Mesothelial cell of epicardium (in vitro differentiated cells): ENCODE results near the gene FBXL14. TPM values are rescaled to one million over a fixed set of nuclear protein-coding genes. Genes with fewer than 3 reads are reported as not detected.

Experiments used
- DNase-seq, 2 experiments: peaks; one replicate each; pipeline ENCODE4 v3.0.0; 2021; ENCODE audit warnings: low spot score in 2 of 2; ENCODE audit not compliant: unreplicated experiment in 2 of 2
- H3K27ac Mint-ChIP-seq: 2 replicates; pipeline ENCODE4 v1.8.0; 2021; ENCODE audit warnings: mixed read lengths
- H3K27me3 Mint-ChIP-seq: 2 replicates; pipeline ENCODE4 v1.8.0; 2021; ENCODE audit warnings: low read depth, mixed read lengths
- H3K36me3 Mint-ChIP-seq: 2 replicates; pipeline ENCODE4 v1.8.0; 2021; ENCODE audit warnings: mixed read lengths
- H3K4me1 Mint-ChIP-seq: 2 replicates; pipeline ENCODE4 v1.8.0; 2021; ENCODE audit warnings: mixed read lengths
- H3K4me3 Mint-ChIP-seq: 2 replicates; pipeline ENCODE4 v1.8.0; 2021; ENCODE audit warnings: mild to moderate bottlenecking, moderate library complexity, mixed read lengths
- H3K9me3 Mint-ChIP-seq: 2 replicates; pipeline ENCODE4 v1.8.0; 2021; ENCODE audit warnings: mixed read lengths
- CTCF ChIP-seq: fragments of 200-600 bp; sonication (generic); IDR thresholded peaks from one replicate; pipeline ENCODE4 v1.5.0; 2021; ENCODE audit warnings: antibody characterized with exemption; ENCODE audit not compliant: unreplicated experiment
- total RNA-seq: library from RNA; stranded (reverse); gene quantifications from 3 replicates; pipeline ENCODE4 v1.2.1, GENCODE V29; 2021

The FBXL14 gene
- total RNA-seq, 1 donor from 2014 or later = 14.8 TPM

DNA sequence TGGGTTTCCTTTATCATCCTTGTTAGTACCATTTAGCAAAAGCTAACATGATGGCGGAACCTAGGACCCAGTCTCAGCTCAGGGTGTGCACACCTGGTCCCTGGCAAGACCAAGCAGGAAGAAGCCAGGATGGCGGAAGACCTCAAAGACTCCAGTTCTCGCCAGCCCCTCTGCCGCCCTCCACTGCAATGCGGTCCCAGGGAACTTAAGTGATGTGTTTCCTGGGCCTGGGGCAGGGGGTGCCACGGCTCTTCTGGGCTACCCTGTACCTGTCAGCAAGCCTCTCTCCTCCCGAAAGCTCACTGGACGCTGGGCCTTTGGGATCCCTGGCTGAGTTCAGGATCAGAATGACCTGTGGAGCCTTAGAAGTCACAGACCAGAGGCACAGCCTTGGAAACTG, 71.3 kb downstream of the FBXL14 start:
- DNase-seq = no peak
- Mint-ChIP-seq H3K9me3 (no peaks in the 10 kb centered on the region), H3K36me3 (no peaks in the 10 kb centered on the region), H3K27ac (no peak overlapping the region), H3K27me3 (peaks cover 40% of the 10 kb centered on the region), H3K4me3 (no peak overlapping the region), H3K4me1 (peaks cover 12% of the 10 kb centered on the region)
- TF ChIP-seq CTCF = no peak

GRCh38 chr12:1519642-1520041, 74.7 kb downstream of the FBXL14 start:
- no peak overlapping the region for H3K27ac Mint-ChIP-seq
- H3K4me3 Mint-ChIP-seq = no peak overlapping the region
- no peak for TF ChIP-seq CTCF
- peaks cover 12% of the 10 kb centered on the region for H3K4me1 Mint-ChIP-seq
- H3K36me3 Mint-ChIP-seq = no peaks in the 10 kb centered on the region
- peaks cover 14% of the 10 kb centered on the region for H3K9me3 Mint-ChIP-seq
- no peak for DNase-seq
- peaks cover 13% of the 10 kb centered on the region for H3K27me3 Mint-ChIP-seq

DNA sequence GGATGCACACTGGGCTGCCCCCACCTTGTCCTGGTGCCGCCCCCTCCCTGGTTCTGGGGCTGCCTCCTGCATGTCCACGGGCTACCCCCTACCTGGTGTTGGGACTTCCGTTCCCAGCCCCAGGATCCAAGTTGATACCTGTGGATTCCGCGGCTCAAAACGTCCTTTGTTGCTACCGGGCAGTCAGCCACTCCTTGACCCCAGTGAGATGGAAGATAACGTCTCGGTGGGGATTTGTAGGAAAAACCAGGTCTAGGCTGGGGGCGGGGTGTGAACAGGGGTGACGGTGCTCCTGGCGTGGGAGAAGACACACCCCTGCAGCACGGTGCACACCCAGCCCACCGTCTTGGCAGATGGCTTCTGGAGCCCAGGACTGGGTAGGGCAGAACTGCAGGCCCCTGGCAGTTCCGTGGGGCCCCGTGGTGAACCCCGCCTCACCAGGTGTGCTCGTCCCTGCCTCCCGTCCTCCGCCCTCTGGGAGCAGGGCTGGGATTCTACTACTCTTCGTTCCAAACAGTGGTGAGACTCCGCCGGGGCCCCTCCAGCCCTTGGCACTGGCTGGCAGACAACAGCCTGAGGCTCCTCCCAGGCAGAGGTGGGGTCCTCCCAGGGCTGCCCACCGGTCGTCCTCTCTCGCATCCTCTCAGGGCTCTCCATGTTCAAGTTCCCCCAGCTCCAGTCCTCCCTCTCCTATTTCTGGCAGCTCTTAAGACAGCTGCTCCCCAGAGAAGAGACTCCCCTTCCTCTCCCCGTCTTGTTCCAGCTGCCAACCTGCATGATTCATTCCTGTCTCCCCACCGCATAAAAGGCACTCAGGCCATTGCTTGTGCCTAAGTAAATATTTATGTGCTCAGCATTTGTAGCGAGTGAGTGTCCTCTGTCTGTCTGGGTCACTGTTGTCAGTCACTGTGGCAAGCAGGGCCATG, 75.5 kb downstream of the FBXL14 start:
- Mint-ChIP-seq H3K36me3 (no peaks in the 10 kb centered on the region), H3K4me1 (peaks cover 12% of the 10 kb centered on the region), H3K4me3 (no peak overlapping the region), H3K27ac (no peak overlapping the region), H3K9me3 (peaks cover 17% of the 10 kb centered on the region), H3K27me3 (peaks cover 8% of the 10 kb centered on the region)
- TF ChIP-seq CTCF = no peak
- DNase-seq = no peak

- no peak for TF ChIP-seq CTCF
Observed at GRCh38 chr12:1517734-1518525, 76.5 kb downstream of the FBXL14 start.

DNA sequence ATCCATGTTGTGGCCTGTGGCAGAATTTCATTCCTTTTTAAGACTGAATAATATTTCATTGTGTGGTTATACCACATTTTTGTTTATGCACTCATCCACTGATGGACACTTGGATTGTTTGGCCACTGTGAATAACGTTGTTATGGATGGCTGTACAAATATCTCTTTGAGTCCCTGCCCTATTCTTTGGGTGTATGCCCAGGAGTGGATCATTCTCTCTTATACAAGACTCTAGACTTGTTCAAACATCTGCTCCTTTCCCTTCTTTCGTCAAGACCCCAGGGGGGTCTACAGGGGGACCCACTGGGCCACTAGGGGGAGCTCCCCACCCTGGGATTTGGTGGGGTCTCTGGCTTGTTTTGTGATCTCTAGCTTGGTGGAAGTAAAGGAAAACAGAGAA, 77.4 kb downstream of the FBXL14 start:
- Mint-ChIP-seq H3K4me1 (peaks cover 12% of the 10 kb centered on the region), H3K27ac (no peak overlapping the region), H3K27me3 (peaks cover 4% of the 10 kb centered on the region), H3K9me3 (peaks cover 17% of the 10 kb centered on the region), H3K36me3 (no peaks in the 10 kb centered on the region), H3K4me3 (no peak overlapping the region)
- TF ChIP-seq CTCF = peak; percentile 21
- DNase-seq = no peak

More at GRCh38 chr12:1517734-1518525, 76.5 kb downstream of the FBXL14 start:
- Mint-ChIP-seq H3K9me3 (peaks cover 17% of the 10 kb centered on the region), H3K4me1 (peaks cover 12% of the 10 kb centered on the region), H3K36me3 (no peaks in the 10 kb centered on the region), H3K4me3 (no peak overlapping the region), H3K27ac (no peak overlapping the region), H3K27me3 (peaks cover 4% of the 10 kb centered on the region)
- no peak for DNase-seq

Other genes with a start within 250 kb of the FBXL14 start
- 54.4 to 58.3 TPM (median 56.2 TPM) in 3 replicates for gene WNT5B, start 34.6 kb upstream of the FBXL14 start, total RNA-seq
- gene ADIPOR2, start 96.5 kb upstream of the FBXL14 start, total RNA-seq = 77.2 to 87.3 TPM (median 77.4 TPM) in 3 replicates
- gene LRTM2, start 226.0 kb upstream of the FBXL14 start, total RNA-seq = 0.45 to 0.47 TPM in 2 of 3 replicates, not detected in the other